Kidney (tissue), 14 donors: ENCODE measurements around the gene MRS2. TPM values are rescaled to one million over a fixed set of nuclear protein-coding genes. Genes with fewer than 3 reads are reported as not detected.

Experiments
- DNase-seq, 5 donors: peaks; one replicate each; pipeline ENCODE4 v3.0.0-alpha.2; 2013 to 2020
- FAIRE-seq: peaks from 2 replicates; lab custom pipeline; 2012; peaks lifted over from hg19 to GRCh38; lab: Jason Lieb, UNC
- H3K27ac ChIP-seq, 2 donors: one replicate each; pipeline ENCODE4 v1.7.0; 2013; ENCODE audit warnings: low read depth in 2 of 2, low read length in 2 of 2, inconsistent platforms in 1 of 2
- H3K27me3 ChIP-seq: one replicate; pipeline ENCODE4 v1.7.1; 2013; ENCODE audit warnings: low read length, inconsistent platforms; ENCODE audit not compliant: control insufficient read depth, insufficient read depth
- H3K36me3 ChIP-seq, 3 donors: one replicate each; pipeline versions ENCODE4 v1.7.0 to v1.7.1; 2013; ENCODE audit warnings: low read length in 3 of 3, control low read depth in 1 of 3, inconsistent platforms in 1 of 3; ENCODE audit not compliant: insufficient read depth in 3 of 3, control insufficient read depth in 2 of 3
- H3K4me1 ChIP-seq, 3 donors: one replicate each; pipeline versions ENCODE4 v1.7.0 to v1.7.1; 2013; ENCODE audit warnings: low read length in 3 of 3, inconsistent platforms in 1 of 3, low read depth in 1 of 3; ENCODE audit not compliant: control insufficient read depth in 2 of 3, insufficient read depth in 2 of 3
- H3K4me3 ChIP-seq, 3 donors: one replicate each; pipeline versions ENCODE4 v1.7.0 to v1.8.1; 2013; ENCODE audit warnings: low read length in 3 of 3, control low read depth in 1 of 3, inconsistent platforms in 1 of 3
- H3K9ac ChIP-seq, 3 donors: one replicate each; pipeline versions ENCODE4 v1.7.0 to v1.7.1; 2013; ENCODE audit warnings: low read length in 3 of 3, control low read depth in 1 of 3, inconsistent platforms in 1 of 3
- H3K9me3 ChIP-seq, 3 donors: one replicate each; pipeline versions ENCODE4 v1.7.0 to v1.7.1; 2013; ENCODE audit warnings: low read length in 3 of 3, control low read depth in 1 of 3, inconsistent platforms in 1 of 3; ENCODE audit not compliant: control insufficient read depth in 2 of 3, insufficient read depth in 1 of 3
- intact Hi-C: fragments of 100-400 bp; cut with DNase I; formaldehyde crosslinking; loops from one replicate; pipeline ENCODE4 v1.11.1; 2022
- polyA plus RNA-seq: library from polyadenylated mRNA; stranded (reverse); fragments of 350-450 nt; fragmentation: Illumina TruSeq; extraction: RNeasy Lipid Tissue Mini Kit (QIAGEN cat#74804); gene quantifications from one replicate; pipeline ENCODE4 v1.2.3, GENCODE V29; 2014; ENCODE audit warnings: low read depth, low replicate concordance; ENCODE audit not compliant: insufficient read depth
- total RNA-seq: library from RNA; stranded (reverse); fragmentation: NEBNext Ultra II Directional; extraction: Animal tissue kit (Norgen Biotek cat#: 25700); gene quantifications from one replicate; pipeline ENCODE4 v1.2.1, GENCODE V29; 2021
- TF ChIP-seq, protein P1 (sequence below): IDR thresholded peaks from 3 replicates; pipeline ENCODE4 v1.5.1; 2012; ENCODE audit warnings: mild to moderate bottlenecking, moderate library complexity, borderline replicate concordance; ENCODE audit not compliant: insufficient read depth; ENCODE audit errors: extremely low read depth
- donor health status: control.
- donor health status: control.
- donor health status: control.
- donor health status: control.
- donor health status: control.
- donor health status: DM: yes; HTN: yes; CAD: no.
- donor health status: Normal renal cell carcinoma (clear cell type).

MRS2 gene
- total and polyA plus RNA-seq, 2 donors from 2014 or later = 23.6 to 27.8 TPM

DNA sequence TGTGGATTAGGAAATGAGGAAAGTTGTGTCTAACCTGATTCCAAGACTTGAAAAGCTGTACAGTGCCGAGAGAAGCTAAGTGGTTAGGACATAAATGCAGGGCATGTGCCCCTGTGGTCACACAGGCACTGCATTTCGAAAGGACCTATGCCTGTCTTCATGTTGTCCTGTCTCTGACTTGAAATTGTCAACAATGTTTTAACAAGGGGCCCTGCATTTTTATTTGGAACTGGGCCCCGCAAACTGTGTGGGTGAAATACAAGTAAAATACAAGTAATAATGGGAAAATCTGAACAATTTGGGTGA, 38.8 kb downstream of the MRS2 start:
- H3K9ac ChIP-seq = no peak overlapping the region
- no peaks in the 10 kb centered on the region for H3K9me3 ChIP-seq
- no peak for FAIRE-seq
- TF ChIP-seq, protein P1, sequence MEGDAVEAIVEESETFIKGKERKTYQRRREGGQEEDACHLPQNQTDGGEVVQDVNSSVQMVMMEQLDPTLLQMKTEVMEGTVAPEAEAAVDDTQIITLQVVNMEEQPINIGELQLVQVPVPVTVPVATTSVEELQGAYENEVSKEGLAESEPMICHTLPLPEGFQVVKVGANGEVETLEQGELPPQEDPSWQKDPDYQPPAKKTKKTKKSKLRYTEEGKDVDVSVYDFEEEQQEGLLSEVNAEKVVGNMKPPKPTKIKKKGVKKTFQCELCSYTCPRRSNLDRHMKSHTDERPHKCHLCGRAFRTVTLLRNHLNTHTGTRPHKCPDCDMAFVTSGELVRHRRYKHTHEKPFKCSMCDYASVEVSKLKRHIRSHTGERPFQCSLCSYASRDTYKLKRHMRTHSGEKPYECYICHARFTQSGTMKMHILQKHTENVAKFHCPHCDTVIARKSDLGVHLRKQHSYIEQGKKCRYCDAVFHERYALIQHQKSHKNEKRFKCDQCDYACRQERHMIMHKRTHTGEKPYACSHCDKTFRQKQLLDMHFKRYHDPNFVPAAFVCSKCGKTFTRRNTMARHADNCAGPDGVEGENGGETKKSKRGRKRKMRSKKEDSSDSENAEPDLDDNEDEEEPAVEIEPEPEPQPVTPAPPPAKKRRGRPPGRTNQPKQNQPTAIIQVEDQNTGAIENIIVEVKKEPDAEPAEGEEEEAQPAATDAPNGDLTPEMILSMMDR = no peak
- no peaks in the 10 kb centered on the region for H3K4me1 ChIP-seq
- DNase-seq = no peak
- H3K36me3 ChIP-seq = peaks cover 0 to 5% (median 0%) of the 10 kb centered on the region in 3 donors
- no peaks in the 10 kb centered on the region for H3K27me3 ChIP-seq
- intact Hi-C loops = no loop called here
- no peak overlapping the region for H3K27ac ChIP-seq
- H3K4me3 ChIP-seq = no peak overlapping the region

DNA sequence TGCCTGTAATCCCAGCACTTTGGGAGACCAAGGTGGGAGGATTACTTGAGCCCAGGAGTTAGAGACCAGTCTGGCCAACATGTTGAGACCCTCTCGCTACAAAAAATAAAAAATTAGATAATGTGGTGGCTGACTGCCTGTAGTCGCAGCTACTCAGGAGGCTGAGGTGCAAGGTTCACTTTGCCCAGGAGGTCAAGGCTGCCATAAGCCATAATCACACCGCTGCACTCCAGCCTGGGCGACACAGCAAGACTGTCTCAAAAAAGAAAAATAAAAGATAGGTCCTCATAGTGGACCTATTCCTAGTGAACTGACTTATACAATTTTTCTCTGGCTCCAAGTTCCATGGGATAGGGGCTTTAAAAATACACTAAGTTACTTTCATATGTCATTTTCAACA, 41.9 kb downstream of the MRS2 start:
- Histone ChIP-seq H3K9me3 (no peaks in the 10 kb centered on the region), H3K9ac (no peak overlapping the region), H3K27me3 (no peaks in the 10 kb centered on the region), H3K27ac (no peak overlapping the region), H3K36me3 (no peaks in the 10 kb centered on the region), H3K4me1 (no peaks in the 10 kb centered on the region), H3K4me3 (no peak overlapping the region)
- no peak for FAIRE-seq
- TF ChIP-seq, protein P1 = no peak
- intact Hi-C loops = no loop called here
- DNase-seq = no peak

DNA sequence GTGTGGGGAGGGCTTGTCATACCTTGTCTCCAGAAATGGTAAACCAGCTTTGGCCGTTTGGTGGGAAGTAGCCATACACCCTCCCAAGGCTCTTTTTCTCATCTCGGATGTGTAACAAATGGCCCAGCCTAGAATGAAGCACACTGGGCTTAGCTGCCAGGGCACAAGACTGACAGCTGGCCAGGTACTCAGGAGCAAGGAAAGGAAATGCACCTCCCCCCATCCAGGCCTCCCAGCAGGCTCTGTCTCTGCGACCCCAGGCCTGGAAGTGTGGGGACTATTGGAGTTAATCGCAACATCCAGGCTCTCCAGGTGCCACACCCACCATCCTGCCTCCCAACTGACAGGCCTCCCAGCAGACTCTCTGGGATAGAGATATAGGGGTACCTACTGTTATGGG, 43.0 kb downstream of the MRS2 start:
- no peak overlapping the region for H3K27ac ChIP-seq
- no peaks in the 10 kb centered on the region for H3K4me1 ChIP-seq
- no peak for DNase-seq
- no peaks in the 10 kb centered on the region for H3K9me3 ChIP-seq
- no peaks in the 10 kb centered on the region for H3K27me3 ChIP-seq
- no peak for FAIRE-seq
- no peak overlapping the region for H3K9ac ChIP-seq
- H3K36me3 ChIP-seq = no peaks in the 10 kb centered on the region
- H3K4me3 ChIP-seq = no peak overlapping the region
- intact Hi-C loops = no loop called here
- TF ChIP-seq, protein P1 = no peak

DNA sequence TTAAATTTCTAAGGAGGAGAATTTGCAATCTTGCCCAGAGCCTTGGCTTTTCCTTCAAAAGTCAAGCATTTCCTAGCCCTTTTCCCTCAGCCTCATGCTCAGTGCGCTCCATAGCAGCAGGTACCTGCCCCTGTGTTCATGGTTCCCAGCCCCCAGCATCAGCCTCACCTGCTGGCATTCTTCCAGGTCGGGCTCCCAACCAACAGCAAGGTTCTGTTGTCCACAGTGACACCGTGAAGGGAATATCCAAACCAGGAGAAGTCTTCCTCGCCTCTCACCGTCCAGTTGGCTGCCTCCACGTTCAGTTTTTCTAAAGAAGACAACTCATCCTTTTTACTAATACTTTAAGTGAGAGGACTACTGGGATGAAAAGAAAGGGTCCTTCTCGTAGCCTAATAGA, 43.9 kb downstream of the MRS2 start:
- H3K4me3 ChIP-seq = no peak overlapping the region
- H3K36me3 ChIP-seq = no peaks in the 10 kb centered on the region
- H3K27me3 ChIP-seq = no peaks in the 10 kb centered on the region
- TF ChIP-seq, protein P1 = no peak
- no peak overlapping the region for H3K9ac ChIP-seq
- intact Hi-C loops = no loop called here
- no peak for FAIRE-seq
- no peak for DNase-seq
- H3K4me1 ChIP-seq = no peaks in the 10 kb centered on the region
- H3K27ac ChIP-seq = no peak overlapping the region
- no peaks in the 10 kb centered on the region for H3K9me3 ChIP-seq
